GM13976 (cell line): ENCODE measurements around the gene FOXK1.

Source experiments
- DNase-seq: peaks from one replicate; pipeline ENCODE4 v3.0.0; 2012; ENCODE audit warnings: low spot score
- CTCF ChIP-seq: IDR thresholded peaks from 2 replicates; pipeline ENCODE4 v1.5.1; 2012; ENCODE audit warnings: borderline replicate concordance, mild to moderate bottlenecking; ENCODE audit not compliant: insufficient read depth; ENCODE audit errors: extremely low read depth, missing control alignments, control extremely low read depth
- in situ Hi-C: fragments of 300-500 bp; cut with MboI; formaldehyde crosslinking; loops from one replicate; pipeline ENCODE4 v1.12.0; 2022; ENCODE audit warnings: low sequenced_read_pairs, mixed read lengths, inconsistent platforms; ENCODE audit not compliant: unreplicated experiment

Gene FOXK1

DNA sequence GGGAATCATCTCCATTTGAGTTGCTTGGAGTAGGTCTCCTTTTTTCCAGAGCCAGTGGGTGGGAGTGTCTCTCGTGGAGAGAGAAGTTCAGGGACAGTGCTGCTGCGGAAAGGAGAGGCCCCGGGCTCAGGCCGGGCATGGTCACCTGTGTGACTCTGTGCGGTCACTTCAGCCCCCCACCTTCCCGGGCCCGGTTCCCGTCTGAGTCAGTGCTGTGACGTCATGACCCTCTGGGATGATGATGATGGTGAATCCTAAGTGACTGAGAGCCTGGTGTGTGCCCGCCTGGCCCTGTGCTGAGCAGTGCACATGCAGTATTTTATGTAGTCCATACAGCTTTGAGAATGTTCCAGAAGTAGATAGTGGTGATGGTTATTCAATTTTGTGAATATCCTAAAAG lies 60.8 kb downstream of the FOXK1 start:
- no peak for DNase-seq
- TF ChIP-seq CTCF = no peak
- in situ Hi-C loops = no loop called here

GRCh38 chr7:4744391-4745264 lies 62.5 kb downstream of the FOXK1 start:
- DNase-seq = peak; percentile 88
- no peak for TF ChIP-seq CTCF
- in situ Hi-C loops = no loop called here

- no peak for TF ChIP-seq CTCF
- no peak for DNase-seq
- in situ Hi-C loops = no loop called here
Observed at GRCh38 chr7:4745265-4745919, 63.3 kb downstream of the FOXK1 start.

GRCh38 chr7:4745971-4746919 lies 64.2 kb downstream of the FOXK1 start:
- in situ Hi-C loops = no loop called here

DNA sequence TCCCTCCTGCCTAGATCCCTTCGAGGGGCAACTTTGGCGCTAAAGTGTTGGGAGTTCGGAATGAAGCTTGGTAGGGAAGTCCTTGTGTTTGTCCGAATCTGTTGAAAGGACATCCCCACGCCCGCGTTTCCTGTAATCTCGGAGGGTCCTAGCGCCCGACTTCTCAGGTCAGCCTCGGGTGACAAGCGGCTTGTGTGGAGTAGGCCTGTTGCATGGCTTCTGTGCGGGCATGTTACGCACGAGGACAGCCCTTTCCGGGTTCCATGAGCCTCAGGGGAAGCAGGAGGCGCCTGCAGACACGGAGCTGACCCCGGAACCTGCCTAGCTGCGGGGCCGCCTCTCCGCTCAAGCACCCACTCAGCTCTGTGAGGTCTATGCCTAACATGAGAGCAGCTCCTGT lies 64.9 kb downstream of the FOXK1 start:
- in situ Hi-C loops = no loop called here
- no peak for DNase-seq

More at GRCh38 chr7:4745971-4746919, 64.2 kb downstream of the FOXK1 start:
- no peak for TF ChIP-seq CTCF
- no peak for DNase-seq

More for the DNA sequence above, 64.9 kb downstream of the FOXK1 start:
- TF ChIP-seq CTCF = no peak
